A549 (cell line): Measurements from ENCODE around the gene E2F2. TPM values are rescaled to one million over a fixed set of nuclear protein-coding genes. Genes with fewer than 3 reads are reported as not detected.

ENCODE experiments used
- ATAC-seq, 2 experiments: fragments of 200-7000 bp in 1 of 2; fragments of >200 bp in 1 of 2; cut with Nextera tagmentation in 1 of 2; cut with Tn5 transposase in 1 of 2; 3 replicates each; pipeline versions ENCODE4 v1.8.0 to v1.9.1; 2018 to 2020; ENCODE audit warnings: mild to moderate bottlenecking in 1 of 2, moderate library complexity in 1 of 2
- CTCF ChIA-PET: fragments of 300-600 bp; sonication (Branson Sonifier 250); formaldehyde crosslinking; extraction: SDS; loops from one replicate; lab custom pipeline; 2021; ENCODE audit warnings: antibody characterized with exemption, inconsistent platforms; lab: Yijun Ruan, JAX
- POLR2A ChIA-PET: fragments of 350-600 bp; formaldehyde crosslinking; extraction: SDS; loops from one replicate; lab custom pipeline; 2021; ENCODE audit warnings: antibody characterized with exemption, inconsistent platforms; lab: Yijun Ruan, JAX
- DNase-seq, 2 experiments: peaks; one replicate each; pipeline versions ENCODE4 v3.0.0 to v3.0.0-alpha.2; 2011 to 2016; ENCODE audit warnings: low read depth in 1 of 2, low spot score in 1 of 2
- FAIRE-seq: peaks from 2 replicates; lab custom pipeline; 2011; peaks lifted over from hg19 to GRCh38; lab: Jason Lieb, UNC
- H3K27ac ChIP-seq, 2 experiments: fragments of >200 bp; sonication (Bioruptor Twin); formaldehyde crosslinking; 3 replicates each; pipeline ENCODE4 v1.5.1; 2016 to 2017
- H3K4me1 ChIP-seq: fragments of >200 bp; sonication (Bioruptor Twin); formaldehyde crosslinking; 3 replicates; pipeline ENCODE4 v1.6.1; 2016
- H3K4me2 ChIP-seq: fragments of >200 bp; sonication (Bioruptor Twin); formaldehyde crosslinking; 3 replicates; pipeline ENCODE4 v1.6.1; 2016
- H3K4me3 ChIP-seq: fragments of >200 bp; sonication (Bioruptor Twin); formaldehyde crosslinking; 3 replicates; pipeline ENCODE4 v1.5.1; 2016
- H3K9me3 ChIP-seq: fragments of >200 bp; sonication (Bioruptor Twin); formaldehyde crosslinking; 3 replicates; pipeline ENCODE4 v1.6.1; 2016
- CBX8 ChIP-seq: fragments of 200-600 bp; sonication (generic); IDR thresholded peaks from 2 replicates; pipeline ENCODE4 v1.6.1; 2016
- CEBPB ChIP-seq, 2 experiments: fragments of >200 bp in 1 of 2; sonication (Bioruptor Twin) in 1 of 2; formaldehyde crosslinking in 1 of 2; IDR thresholded peaks; 2 replicates each; pipeline ENCODE4 v1.6.1; 2012 to 2016
- CHD4 ChIP-seq: fragments of 200-600 bp; sonication (generic); IDR thresholded peaks from 2 replicates; pipeline ENCODE4 v1.6.1; 2016; ENCODE audit warnings: antibody characterized with exemption, mild to moderate bottlenecking, borderline replicate concordance
- FOSL2 ChIP-seq, 2 experiments: fragments of 450-650 bp in 1 of 2; fragments of >200 bp in 1 of 2; sonication (Bioruptor Twin) in 1 of 2; formaldehyde crosslinking; IDR thresholded peaks; 2 replicates each; pipeline versions ENCODE4 v1.5.0 to v1.6.1; 2016 to 2020; ENCODE audit warnings: mild to moderate bottlenecking in 1 of 2, moderate library complexity in 1 of 2
- FOXS1 ChIP-seq: fragments of 250-450 bp; sonication (Bioruptor Pico); IDR thresholded peaks from 2 replicates; pipeline ENCODE4 v1.5.0; 2020; ENCODE audit warnings: mild to moderate bottlenecking, moderate library complexity
- HOXB13 ChIP-seq: fragments of 250-450 bp; sonication (Bioruptor Pico); IDR thresholded peaks from 2 replicates; pipeline ENCODE4 v1.5.0; 2020; ENCODE audit warnings: low read depth, mild to moderate bottlenecking, moderate library complexity
- JUN ChIP-seq, 2 experiments: fragments of >200 bp; sonication (Bioruptor Twin); formaldehyde crosslinking; IDR thresholded peaks; 2 replicates in 1 of 2; 3 replicates in 1 of 2; pipeline ENCODE4 v1.6.1; 2016 to 2017
- JUNB ChIP-seq: fragments of >200 bp; sonication (Bioruptor Twin); formaldehyde crosslinking; IDR thresholded peaks from 2 replicates; pipeline ENCODE4 v1.6.1; 2016
- MAFK ChIP-seq: fragments of 450-650 bp; IDR thresholded peaks from 2 replicates; pipeline ENCODE4 v1.6.1; 2014; ENCODE audit not compliant: partially characterized antibody
- MAX ChIP-seq: IDR thresholded peaks from 2 replicates; pipeline ENCODE4 v1.6.1; 2012
- MAZ ChIP-seq: fragments of 150-350 bp; IDR thresholded peaks from 2 replicates; pipeline ENCODE4 v1.6.1; 2014; ENCODE audit warnings: antibody characterized with exemption, low read depth, low read length, borderline replicate concordance
- MYC ChIP-seq: IDR thresholded peaks from 2 replicates; pipeline ENCODE4 v1.6.1; 2012; ENCODE audit warnings: mild to moderate bottlenecking, inconsistent platforms, low read length, improper control_type of control experiment, borderline replicate concordance
- NPAS2 ChIP-seq: fragments of 250-450 bp; sonication (Bioruptor Pico); IDR thresholded peaks from 2 replicates; pipeline ENCODE4 v1.8.0; 2022; ENCODE audit warnings: mild to moderate bottlenecking, moderate library complexity, borderline replicate concordance
- POLR2AphosphoS2 ChIP-seq: conservative IDR thresholded peaks from 2 replicates; pipeline ENCODE4 v1.6.1; 2012; ENCODE audit warnings: low read length, improper control_type of control experiment, inconsistent platforms
- RARB ChIP-seq: fragments of 250-450 bp; sonication (Bioruptor Pico); IDR thresholded peaks from 2 replicates; pipeline ENCODE4 v1.8.0; 2021; ENCODE audit warnings: mild to moderate bottlenecking, moderate library complexity
- RCOR1 ChIP-seq: fragments of 150-350 bp; IDR thresholded peaks from 2 replicates; pipeline ENCODE4 v1.6.1; 2014; ENCODE audit warnings: antibody characterized with exemption, low read length, low read depth
- RFX5 ChIP-seq: fragments of 450-650 bp; IDR thresholded peaks from 2 replicates; pipeline ENCODE4 v1.7.1; 2014; ENCODE audit warnings: antibody characterized with exemption, mild to moderate bottlenecking, moderate library complexity
- SREBF2 ChIP-seq: fragments of 450-650 bp; IDR thresholded peaks from 2 replicates; pipeline ENCODE4 v1.6.1; 2014; ENCODE audit warnings: mild to moderate bottlenecking, moderate library complexity
- TP53 ChIP-seq: fragments of 250-450 bp; sonication (Bioruptor Pico); IDR thresholded peaks from 2 replicates; pipeline ENCODE4 v1.5.0; 2021; ENCODE audit warnings: mild to moderate bottlenecking, moderate library complexity
- ZFP36 ChIP-seq: fragments of 450-650 bp; IDR thresholded peaks from 2 replicates; pipeline ENCODE4 v1.6.1; 2014; ENCODE audit warnings: borderline replicate concordance; ENCODE audit not compliant: partially characterized antibody
- WGBS: methylation state at CpG from one replicate; pipeline ENCODE4 v1.1.6; 2017; ENCODE audit errors: missing lambda C conversion rate; 5-methylcytosine and 5-hydroxymethylcytosine counted together
- polyA plus RNA-seq, 4 experiments: library from polyadenylated mRNA; depleted of rRNA in 3 of 4; stranded (reverse); fragments of >200 nt; fragmentation: RNase III in 1 of 4; extraction: RNeasy Plus Mini Kit Qiagen cat#74134 plus additional on column Dnase treatment in 1 of 4; gene quantifications; 2 replicates in 3 of 4; 3 replicates in 1 of 4; pipeline ENCODE4 v1.2.3, GENCODE V29; 2011 to 2017
- TF ChIP-seq, protein P1 (sequence below): fragments of 250-450 bp; sonication (Bioruptor Pico); IDR thresholded peaks from 2 replicates; pipeline ENCODE4 v1.5.0; 2021; ENCODE audit warnings: mild to moderate bottlenecking, moderate library complexity, borderline replicate concordance
- TF ChIP-seq, protein P2 (sequence below): IDR thresholded peaks from 2 replicates; pipeline ENCODE4 v1.6.1; 2012; ENCODE audit warnings: low read depth, borderline replicate concordance
- TF ChIP-seq, protein P3 (sequence below): fragments of 200-600 bp; sonication (generic); IDR thresholded peaks from 2 replicates; pipeline ENCODE4 v1.6.1; 2016; ENCODE audit warnings: antibody characterized with exemption, mild to moderate bottlenecking, moderate library complexity

The E2F2 gene
- polyA plus RNA-seq, 2 of the 4 experiments (the other 2 are of a cell fraction): 0.90 to 3.4 TPM

DNA sequence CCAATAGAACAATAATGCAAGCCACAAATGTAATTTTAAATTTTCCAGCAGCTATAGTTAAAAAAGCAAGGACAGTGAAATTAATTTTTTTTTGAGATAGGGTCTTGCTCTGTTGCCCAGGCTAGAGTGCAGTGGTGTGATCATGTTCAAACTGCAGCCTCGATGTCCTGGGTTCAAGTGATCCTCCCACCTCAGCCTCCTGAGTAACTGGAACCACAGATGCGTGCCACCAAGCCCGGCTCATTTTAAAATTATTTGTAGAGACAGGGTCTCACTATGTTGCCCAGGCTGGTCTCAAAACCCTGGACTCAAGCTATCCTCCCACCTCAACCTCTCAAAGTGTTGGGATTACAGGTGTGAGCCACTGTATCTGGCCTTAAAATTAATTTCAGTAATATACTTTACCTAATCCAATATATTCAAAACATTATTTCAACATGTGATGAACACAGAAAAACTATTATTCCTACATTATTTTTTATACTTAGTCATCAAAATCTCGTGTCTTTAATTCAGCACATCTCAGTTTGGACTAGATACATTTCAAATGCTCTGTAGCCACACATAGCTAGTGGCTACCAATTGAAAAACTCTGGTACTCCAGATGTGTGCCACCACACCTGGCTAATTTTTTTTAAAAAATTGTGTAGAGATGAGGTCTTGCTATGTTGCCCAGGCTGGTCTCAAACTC is 39.1 kb upstream of the E2F2 start:
- WGBS: 93% methylated on average over 4 of the region's 4 CpGs
- TF ChIP-seq, protein P1, sequence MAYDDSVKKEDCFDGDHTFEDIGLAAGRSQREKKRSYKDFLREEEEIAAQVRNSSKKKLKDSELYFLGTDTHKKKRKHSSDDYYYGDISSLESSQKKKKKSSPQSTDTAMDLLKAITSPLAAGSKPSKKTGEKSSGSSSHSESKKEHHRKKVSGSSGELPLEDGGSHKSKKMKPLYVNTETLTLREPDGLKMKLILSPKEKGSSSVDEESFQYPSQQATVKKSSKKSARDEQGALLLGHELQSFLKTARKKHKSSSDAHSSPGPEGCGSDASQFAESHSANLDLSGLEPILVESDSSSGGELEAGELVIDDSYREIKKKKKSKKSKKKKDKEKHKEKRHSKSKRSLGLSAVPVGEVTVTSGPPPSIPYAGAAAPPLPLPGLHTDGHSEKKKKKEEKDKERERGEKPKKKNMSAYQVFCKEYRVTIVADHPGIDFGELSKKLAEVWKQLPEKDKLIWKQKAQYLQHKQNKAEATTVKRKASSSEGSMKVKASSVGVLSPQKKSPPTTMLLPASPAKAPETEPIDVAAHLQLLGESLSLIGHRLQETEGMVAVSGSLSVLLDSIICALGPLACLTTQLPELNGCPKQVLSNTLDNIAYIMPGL (CRISPR knock-in tag): no peak
- TF ChIP-seq MAFK: peak; percentile 70
- CTCF ChIA-PET: interaction anchor here (1.2 to 1.7 kb wide), 3 partner anchors 23 to 67 kb away, joined by 3 to 6 read pairs (median 5); no protein-coding TSS in a partner anchor
- no peak for DNase-seq
- Histone ChIP-seq H3K4me3 (no peak overlapping the region), H3K27ac (peak overlapping the region; percentile 71 to 88), H3K9me3 (no peaks in the 10 kb centered on the region), H3K4me1 (peaks cover 50% of the 10 kb centered on the region), H3K4me2 (no peak overlapping the region)
- POLR2A ChIA-PET: no interaction called here
- no peak for ATAC-seq
- no peak for FAIRE-seq

DNA sequence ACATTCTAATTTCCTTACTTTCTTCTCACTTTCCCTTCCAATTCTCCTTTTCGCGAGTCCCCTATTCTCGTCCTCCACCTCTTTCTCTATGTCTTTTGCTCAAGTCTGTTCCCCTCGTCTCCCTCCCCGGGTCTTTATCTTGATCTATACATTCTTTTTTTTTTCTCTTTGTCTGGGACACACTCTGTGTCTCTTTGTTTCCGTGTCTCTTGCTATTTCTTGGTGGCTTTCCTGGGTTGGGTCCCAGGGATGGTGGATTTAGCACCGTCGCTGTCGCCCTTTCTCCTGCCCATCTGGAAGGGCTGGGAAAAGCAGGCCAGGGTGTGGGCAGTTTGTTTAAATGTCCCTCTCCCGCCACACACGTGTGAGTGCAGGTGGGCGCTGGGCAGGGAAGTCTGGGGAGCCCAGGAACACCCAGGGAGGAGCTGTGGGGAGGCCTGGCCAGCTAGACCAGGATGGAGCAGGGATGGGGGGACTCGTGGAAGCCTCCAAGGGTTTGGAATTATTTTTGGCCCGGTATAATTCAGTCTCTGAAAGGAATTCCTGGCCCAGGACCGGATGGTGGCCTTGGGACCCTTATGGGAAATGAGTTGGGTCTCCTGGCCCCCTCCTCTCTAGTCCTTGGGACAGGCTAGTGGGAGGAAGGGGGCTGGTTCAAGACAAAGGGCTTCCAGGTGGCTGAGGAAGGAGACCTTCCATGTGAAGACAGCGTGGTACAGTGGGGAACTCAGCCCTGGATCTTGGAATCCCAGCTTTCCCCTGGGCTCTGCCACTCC is 37.8 kb upstream of the E2F2 start:
- FAIRE-seq (no peak), ATAC-seq (peak; percentile 41 to 51; a peak in 5 of 6 replicates), DNase-seq (no peak)
- Histone ChIP-seq H3K9me3 (no peaks in the 10 kb centered on the region), H3K4me2 (peak overlapping the region; percentile 89), H3K27ac (peak overlapping the region; percentile 88 to 96), H3K4me3 (peak overlapping the region; percentile 33; the same call in 2 of the 3 replicates), H3K4me1 (peaks cover 52% of the 10 kb centered on the region)
- WGBS: 63% methylated on average over 15 of the region's 16 CpGs
- CTCF ChIA-PET: interaction anchor here (1.0 to 1.6 kb wide), 3 partner anchors 8 to 68 kb away, joined by 3 to 5 read pairs (median 4); no protein-coding TSS in a partner anchor
- POLR2A ChIA-PET: interaction anchor here (1.9 to 3.2 kb wide), 2 partner anchors 8 to 9 kb away, joined by 7 to 16 read pairs; partner anchors contain the start of gene ID3
- no peak for TF ChIP-seq ZFP36
- no peak for TF ChIP-seq MYC
- TF ChIP-seq MAX: no peak
- TF ChIP-seq CHD4: no peak
- no peak for TF ChIP-seq POLR2AphosphoS2
- TF ChIP-seq, protein P2, sequence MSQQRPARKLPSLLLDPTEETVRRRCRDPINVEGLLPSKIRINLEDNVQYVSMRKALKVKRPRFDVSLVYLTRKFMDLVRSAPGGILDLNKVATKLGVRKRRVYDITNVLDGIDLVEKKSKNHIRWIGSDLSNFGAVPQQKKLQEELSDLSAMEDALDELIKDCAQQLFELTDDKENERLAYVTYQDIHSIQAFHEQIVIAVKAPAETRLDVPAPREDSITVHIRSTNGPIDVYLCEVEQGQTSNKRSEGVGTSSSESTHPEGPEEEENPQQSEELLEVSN: no peak
- TF ChIP-seq MAZ: no peak
- TF ChIP-seq TP53: no peak
- no peak for TF ChIP-seq CEBPB (IDR thresholded peaks at IDR 0.05)
- no peak for TF ChIP-seq RCOR1
- TF ChIP-seq HOXB13 (CRISPR knock-in tag): no peak
- TF ChIP-seq RARB (CRISPR knock-in tag): no peak
- TF ChIP-seq RFX5: no peak
- TF ChIP-seq FOSL2 (IDR thresholded peaks at IDR 0.05): no peak
- TF ChIP-seq FOSL2 (CRISPR knock-in tag; IDR thresholded peaks at IDR 0.05): no peak

GRCh38 chr1:23567996-23568607 is 37.1 kb upstream of the E2F2 start:
- ChIA-PET CTCF (interaction anchor here (1.2 to 1.6 kb wide), 2 partner anchors 8 to 69 kb away, joined by 4 to 5 read pairs; no protein-coding TSS in a partner anchor), POLR2A (interaction anchor here (1.9 to 3.2 kb wide), 2 partner anchors 9 kb away, joined by 7 to 16 read pairs; partner anchors contain the start of gene ID3)
- TF ChIP-seq JUNB (no peak), JUN (IDR thresholded peaks at IDR 0.05) (no peak), NPAS2 (CRISPR knock-in tag) (no peak), CBX8 (no peak), FOXS1 (CRISPR knock-in tag) (no peak), SREBF2 (no peak), ZFP36 (no peak)
- TF ChIP-seq, protein P3, sequence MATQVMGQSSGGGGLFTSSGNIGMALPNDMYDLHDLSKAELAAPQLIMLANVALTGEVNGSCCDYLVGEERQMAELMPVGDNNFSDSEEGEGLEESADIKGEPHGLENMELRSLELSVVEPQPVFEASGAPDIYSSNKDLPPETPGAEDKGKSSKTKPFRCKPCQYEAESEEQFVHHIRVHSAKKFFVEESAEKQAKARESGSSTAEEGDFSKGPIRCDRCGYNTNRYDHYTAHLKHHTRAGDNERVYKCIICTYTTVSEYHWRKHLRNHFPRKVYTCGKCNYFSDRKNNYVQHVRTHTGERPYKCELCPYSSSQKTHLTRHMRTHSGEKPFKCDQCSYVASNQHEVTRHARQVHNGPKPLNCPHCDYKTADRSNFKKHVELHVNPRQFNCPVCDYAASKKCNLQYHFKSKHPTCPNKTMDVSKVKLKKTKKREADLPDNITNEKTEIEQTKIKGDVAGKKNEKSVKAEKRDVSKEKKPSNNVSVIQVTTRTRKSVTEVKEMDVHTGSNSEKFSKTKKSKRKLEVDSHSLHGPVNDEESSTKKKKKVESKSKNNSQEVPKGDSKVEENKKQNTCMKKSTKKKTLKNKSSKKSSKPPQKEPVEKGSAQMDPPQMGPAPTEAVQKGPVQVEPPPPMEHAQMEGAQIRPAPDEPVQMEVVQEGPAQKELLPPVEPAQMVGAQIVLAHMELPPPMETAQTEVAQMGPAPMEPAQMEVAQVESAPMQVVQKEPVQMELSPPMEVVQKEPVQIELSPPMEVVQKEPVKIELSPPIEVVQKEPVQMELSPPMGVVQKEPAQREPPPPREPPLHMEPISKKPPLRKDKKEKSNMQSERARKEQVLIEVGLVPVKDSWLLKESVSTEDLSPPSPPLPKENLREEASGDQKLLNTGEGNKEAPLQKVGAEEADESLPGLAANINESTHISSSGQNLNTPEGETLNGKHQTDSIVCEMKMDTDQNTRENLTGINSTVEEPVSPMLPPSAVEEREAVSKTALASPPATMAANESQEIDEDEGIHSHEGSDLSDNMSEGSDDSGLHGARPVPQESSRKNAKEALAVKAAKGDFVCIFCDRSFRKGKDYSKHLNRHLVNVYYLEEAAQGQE: no peak

More at GRCh38 chr1:23567996-23568607, 37.1 kb upstream of the E2F2 start:
- Histone ChIP-seq H3K27ac (peak overlapping the region; percentile 88 to 96), H3K9me3 (no peaks in the 10 kb centered on the region), H3K4me3 (peak overlapping the region; percentile 33), H3K4me2 (peak overlapping the region; percentile 89), H3K4me1 (peaks cover 59% of the 10 kb centered on the region)
- 36% methylated on average over 30 of the region's 66 CpGs for WGBS
- no peak for FAIRE-seq
- ATAC-seq: peak in 1 of 2 experiments; percentile 37; a peak in 1 of 6 replicates
- DNase-seq: no peak
